ENCODE results near the gene C20orf202.

C20orf202 gene

DNA sequence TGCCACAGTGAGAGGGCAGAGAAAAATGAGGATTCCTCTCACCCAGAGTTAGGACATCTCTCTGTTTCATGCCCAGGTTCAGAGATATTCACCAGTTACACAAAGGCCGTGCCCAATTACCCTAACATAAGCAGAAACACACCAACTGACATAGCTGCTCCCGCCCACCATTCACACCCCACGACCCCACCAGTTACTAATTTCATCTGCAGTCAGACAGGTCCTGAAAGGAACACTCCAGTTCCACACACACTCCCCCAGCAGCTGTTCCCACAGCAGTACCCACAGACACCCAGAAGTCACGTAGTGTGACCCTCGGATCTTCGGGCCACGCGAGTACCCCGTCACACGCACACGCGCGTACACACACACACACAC, 19.0 kb upstream of the C20orf202 start:
- in situ Hi-C loops (cut with MboI; ENCODE audit: low sequenced_read_pairs) = no loop called here

- in situ Hi-C loops (cut with MboI; ENCODE audit: low sequenced_read_pairs) = no loop called here
Observed at GRCh38 chr20:1184638-1185315, 18.5 kb upstream of the C20orf202 start, which contains the start of gene TMEM74B. TSS of gene TMEM74B (minus strand) at chr20:1184981. CDS start at chr20:1183801, 1,180 bp downstream.

GRCh38 chr20:1185316-1185741, 17.9 kb upstream of the C20orf202 start:
- in situ Hi-C loops (cut with MboI; ENCODE audit: low sequenced_read_pairs) = no loop called here

DNA sequence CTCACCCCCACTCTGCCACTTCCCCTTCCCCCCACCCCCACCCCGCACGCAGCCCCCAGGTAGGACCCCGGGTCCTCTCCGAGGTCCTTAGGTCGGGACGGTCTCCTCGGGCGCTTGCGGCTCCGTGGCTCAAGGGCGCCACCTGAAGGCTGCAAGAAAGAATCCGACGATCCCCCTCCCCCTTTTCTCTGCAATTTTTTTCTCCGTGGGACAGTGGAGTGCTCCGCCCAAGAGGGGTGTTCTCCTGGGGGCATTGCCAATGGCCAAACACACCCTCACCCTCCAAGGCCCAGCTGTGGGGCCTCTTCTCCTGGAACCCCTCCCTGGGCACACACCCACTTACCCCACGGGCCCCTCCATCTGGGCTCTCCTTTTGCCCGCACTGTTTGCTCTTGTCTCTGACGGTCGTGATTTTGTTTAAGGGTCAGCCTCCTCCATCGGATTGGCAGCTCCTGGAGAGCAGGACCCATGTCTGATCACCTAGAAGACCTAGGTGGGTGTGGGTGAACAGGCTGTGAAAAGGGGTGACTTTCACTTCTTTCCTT, 17.4 kb upstream of the C20orf202 start:
- in situ Hi-C loops (cut with MboI; ENCODE audit: low sequenced_read_pairs) = no loop called here

- in situ Hi-C loops (cut with MboI; ENCODE audit: low sequenced_read_pairs) = no loop called here
Observed at GRCh38 chr20:1186367-1186991, 16.8 kb upstream of the C20orf202 start.

DNA sequence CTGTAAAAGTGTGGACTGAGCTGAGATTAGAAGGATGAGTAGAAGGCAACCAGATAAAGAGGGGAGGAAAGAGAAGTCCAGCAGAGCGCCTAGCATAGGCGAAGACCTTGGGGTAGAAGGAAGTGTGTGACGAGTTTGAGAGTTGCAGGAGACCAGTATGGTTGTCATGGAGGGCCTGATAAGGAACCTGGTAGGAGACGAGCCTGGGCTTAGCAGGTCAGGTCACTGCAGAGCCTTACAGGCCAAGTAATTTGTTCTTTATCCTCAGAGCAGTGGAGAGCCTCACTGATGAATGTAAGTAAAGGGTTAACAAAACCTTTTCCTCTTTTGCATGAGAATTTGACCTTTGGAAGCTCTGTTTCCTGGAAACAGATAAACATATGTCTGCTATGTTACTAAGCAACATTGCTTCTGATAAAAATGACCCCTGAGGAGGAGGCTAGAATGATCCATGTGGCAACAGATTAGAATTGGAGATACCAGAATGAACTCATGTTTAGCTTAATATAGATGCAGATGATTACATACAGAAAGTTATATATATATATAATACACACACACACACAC, 15.6 kb upstream of the C20orf202 start:
- in situ Hi-C loops (cut with MboI; ENCODE audit: low sequenced_read_pairs) = no loop called here

DNA sequence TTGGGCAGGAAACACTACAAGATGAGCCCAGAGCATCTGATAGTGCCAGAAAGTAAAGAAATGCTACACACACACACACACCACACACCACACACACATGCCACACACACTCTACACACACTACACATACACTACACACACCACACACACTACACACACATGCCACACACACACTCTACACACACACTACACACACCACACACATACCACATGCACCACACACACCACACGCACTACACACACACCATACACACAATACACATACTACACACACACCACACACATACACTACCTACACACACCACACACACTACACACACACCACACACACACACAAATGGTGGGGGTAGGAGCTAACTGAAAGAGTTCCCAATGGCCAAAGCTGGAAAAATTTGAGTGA, 14.9 kb upstream of the C20orf202 start:
- in situ Hi-C loops (cut with MboI; ENCODE audit: low sequenced_read_pairs) = no loop called here

DNA sequence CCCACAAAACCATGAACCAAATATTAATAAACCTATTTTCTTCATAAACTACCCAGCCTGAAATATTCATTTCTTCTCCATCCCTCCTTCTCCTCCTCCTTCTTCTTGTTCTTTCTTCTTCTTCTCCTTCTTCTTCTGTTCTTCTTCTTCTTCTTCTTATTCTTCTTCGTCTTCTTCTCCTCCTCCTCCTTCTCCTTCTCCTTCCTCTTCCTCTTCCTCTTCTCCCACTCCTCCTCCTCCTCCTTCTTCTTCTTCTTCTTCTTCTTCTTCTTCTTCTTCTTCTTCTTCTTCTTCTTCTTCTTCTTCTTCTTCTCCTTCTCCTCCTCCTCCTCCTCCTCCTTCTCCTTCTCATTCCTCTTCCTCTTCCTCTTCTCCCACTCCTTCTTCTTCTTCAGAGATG, 13.4 kb upstream of the C20orf202 start:
- in situ Hi-C loops (cut with MboI; ENCODE audit: low sequenced_read_pairs) = no loop called here

- in situ Hi-C loops (cut with MboI; ENCODE audit: low sequenced_read_pairs) = no loop called here
Observed at GRCh38 chr20:1190847-1191246, 12.4 kb upstream of the C20orf202 start.

DNA sequence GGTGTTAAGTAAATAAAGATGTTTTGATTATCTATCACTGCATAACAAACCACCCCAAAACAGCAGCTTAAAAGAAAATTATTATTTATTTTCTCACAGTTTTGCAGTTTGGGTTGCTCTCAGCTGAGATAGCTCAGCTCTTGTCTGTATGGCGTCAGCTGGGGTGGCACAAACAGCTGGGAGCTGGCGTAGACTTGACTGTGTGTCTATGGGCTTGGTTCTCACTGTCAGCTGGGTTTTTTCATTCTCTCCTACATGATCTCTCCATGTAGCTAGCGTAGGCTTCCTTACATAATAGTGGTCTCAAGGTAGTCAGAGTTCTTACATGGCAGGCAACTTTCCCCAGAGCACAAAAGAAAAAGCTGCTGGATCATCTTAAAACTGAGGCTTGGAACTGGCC, 12.0 kb upstream of the C20orf202 start:
- in situ Hi-C loops (cut with MboI; ENCODE audit: low sequenced_read_pairs) = no loop called here

- in situ Hi-C loops (cut with MboI; ENCODE audit: low sequenced_read_pairs) = no loop called here
Observed at GRCh38 chr20:1195226-1195625, 8.0 kb upstream of the C20orf202 start.

GRCh38 chr20:1196634-1197033, 6.6 kb upstream of the C20orf202 start:
- in situ Hi-C loops (cut with MboI; ENCODE audit: low sequenced_read_pairs) = no loop called here

DNA sequence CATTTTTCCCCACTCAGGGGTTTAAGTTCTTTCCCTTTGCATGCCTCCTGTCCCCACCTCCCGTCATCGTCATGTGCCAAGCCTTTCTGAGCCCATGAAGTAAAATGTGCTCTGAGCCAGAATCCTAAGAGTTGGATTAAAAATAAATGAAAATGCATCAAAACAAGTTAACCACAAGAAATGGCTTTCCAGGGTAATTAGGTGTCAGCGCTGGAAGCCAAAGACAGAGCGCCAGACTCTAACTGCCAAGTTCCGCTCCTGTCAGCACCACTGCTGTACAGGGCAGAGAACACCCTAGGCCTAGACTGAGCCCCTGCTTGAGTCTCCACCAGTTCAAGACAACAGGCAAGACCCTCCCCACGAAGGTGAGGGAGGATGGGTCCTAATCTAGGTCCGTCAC, 5.5 kb upstream of the C20orf202 start:
- in situ Hi-C loops (cut with MboI; ENCODE audit: low sequenced_read_pairs) = no loop called here

DNA sequence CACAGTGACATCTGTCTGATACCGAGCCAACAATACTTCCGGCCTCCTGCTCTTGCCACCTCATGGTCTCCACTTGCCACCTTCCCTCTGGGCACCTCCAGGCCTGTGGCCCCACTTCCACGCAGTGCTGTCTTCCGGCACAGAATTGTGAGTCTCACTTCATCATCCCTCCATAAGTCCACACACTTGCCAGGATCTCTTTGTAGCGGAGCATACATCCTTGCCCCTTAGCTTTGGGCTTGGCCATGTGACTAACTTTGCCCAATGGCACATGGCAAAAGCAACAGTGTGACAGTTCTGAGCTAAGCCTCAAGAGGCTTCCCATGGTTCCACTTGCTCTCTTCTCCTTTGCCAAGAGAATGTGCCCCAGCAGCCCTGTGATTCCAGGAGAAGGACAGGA, 4.5 kb upstream of the C20orf202 start:
- in situ Hi-C loops (cut with MboI; ENCODE audit: low sequenced_read_pairs) = no loop called here

GRCh38 chr20:1199212-1199873, 3.9 kb upstream of the C20orf202 start:
- in situ Hi-C loops (cut with MboI; ENCODE audit: low sequenced_read_pairs) = no loop called here

DNA sequence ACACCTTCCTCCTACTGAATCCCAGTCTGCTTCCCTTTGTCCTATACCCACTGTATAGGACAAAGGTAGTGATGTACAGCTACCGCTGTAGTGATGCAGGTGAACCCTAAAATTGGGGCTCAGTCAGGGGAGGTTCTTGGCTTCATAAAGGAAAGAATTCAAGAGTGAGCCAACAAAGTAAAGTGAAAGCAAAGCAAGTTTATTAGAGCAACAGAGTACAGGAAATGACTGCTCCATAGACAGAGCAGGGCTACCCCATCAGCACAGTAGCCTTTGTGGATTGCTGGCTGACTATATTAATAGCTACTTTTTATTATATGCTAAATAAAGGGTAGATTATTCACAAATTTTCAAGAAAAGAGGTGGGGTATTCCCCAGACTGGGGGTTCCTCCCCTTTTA, 3.3 kb upstream of the C20orf202 start:
- in situ Hi-C loops (cut with MboI; ENCODE audit: low sequenced_read_pairs) = no loop called here

- in situ Hi-C loops (cut with MboI; ENCODE audit: low sequenced_read_pairs) = no loop called here
Observed at GRCh38 chr20:1203630-1204029, 376 bp downstream of the C20orf202 start.

DNA sequence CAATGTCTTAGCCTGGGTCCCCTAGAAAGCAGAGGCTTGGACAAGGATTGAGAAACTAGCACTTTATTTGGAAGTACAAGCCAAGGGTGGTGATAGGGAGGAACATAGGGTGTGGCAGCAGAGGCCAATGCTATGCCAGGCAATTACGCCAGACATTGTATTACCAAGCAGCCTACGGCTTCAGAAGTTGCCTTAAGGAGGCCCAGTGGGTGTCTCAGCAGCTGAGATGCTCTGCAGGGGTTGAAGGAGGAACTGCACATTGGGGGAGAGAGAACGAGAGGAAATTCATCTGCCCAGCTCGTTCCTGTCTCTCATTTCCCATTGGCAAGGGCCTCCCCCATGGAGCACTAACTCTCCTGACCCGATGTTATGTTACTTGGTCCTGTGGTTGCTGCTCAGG, 859 bp downstream of the C20orf202 start:
- in situ Hi-C loops (cut with MboI; ENCODE audit: low sequenced_read_pairs) = no loop called here

GRCh38 chr20:1204576-1204975, 1.3 kb downstream of the C20orf202 start:
- in situ Hi-C loops (cut with MboI; ENCODE audit: low sequenced_read_pairs) = no loop called here

- in situ Hi-C loops (cut with MboI; ENCODE audit: low sequenced_read_pairs) = no loop called here
Observed at GRCh38 chr20:1205802-1206201, 2.5 kb downstream of the C20orf202 start.

- in situ Hi-C loops (cut with MboI; ENCODE audit: low sequenced_read_pairs) = no loop called here
Observed at GRCh38 chr20:1206366-1207148, 3.3 kb downstream of the C20orf202 start.

All from HL-60/S4 treated with phorbol 12-myristate 13-acetate at 8.2 ng/mL for 4 days and 3 days (cell line).